GM12875 (cell line): Measurements from ENCODE around the gene UHRF1.

Experiments used
- H3K4me3 ChIP-seq: one replicate; pipeline ENCODE4 v1.5.1; 2011; ENCODE audit warnings: low read depth, low read length, control low read depth
- TF ChIP-seq, protein P1 (sequence below): IDR thresholded peaks from 2 replicates; pipeline ENCODE4 v1.5.1; 2011; ENCODE audit warnings: low read depth, mild to moderate bottlenecking, control low read depth, inconsistent platforms, low read length, moderate library complexity, borderline replicate concordance; ENCODE audit not compliant: insufficient read depth

The UHRF1 gene

DNA sequence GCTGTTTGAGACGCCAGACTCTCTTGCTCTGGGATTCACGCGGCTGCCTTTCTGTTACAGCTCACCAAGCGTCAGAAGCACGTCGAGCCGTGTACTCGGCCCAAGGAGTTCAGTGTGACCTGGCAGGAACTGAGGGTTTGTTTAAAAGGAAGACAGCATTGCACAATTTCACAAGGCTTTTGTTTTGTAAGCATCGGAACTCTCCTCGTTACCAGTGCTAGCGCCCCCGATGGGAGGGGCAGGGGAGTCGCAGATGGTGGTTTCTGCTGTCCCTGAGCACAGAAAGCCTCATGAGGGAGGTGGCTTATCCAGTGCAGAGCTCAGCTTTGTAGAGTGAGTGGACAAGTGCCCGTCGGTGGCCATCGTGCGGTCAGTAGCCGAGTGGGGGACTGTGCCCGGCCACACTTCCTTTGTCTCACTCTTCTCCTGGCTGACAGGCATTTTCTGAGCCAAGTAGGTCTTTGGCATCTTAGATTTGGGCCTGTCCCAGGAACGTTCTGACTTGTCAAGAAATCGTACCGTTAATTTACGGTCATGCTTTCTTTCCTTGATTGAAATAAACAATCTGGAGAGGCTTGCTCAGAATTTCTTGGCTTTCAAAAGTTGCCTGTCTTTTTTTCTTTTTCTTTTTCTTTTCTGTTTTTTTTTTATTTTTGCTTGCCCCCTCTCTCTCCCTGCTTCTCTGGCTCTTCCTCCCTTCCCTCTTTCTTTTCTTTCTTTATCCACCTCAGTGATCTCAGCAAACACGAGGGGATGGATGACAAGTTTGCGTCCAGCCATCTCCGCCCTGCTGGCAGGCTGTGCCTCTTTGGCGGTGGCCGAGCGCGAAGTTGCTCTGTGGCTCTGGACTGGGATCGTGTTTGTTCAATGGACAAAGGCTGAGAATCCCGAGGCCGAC is 67.3 kb downstream of the UHRF1 start:
- TF ChIP-seq, protein P1, sequence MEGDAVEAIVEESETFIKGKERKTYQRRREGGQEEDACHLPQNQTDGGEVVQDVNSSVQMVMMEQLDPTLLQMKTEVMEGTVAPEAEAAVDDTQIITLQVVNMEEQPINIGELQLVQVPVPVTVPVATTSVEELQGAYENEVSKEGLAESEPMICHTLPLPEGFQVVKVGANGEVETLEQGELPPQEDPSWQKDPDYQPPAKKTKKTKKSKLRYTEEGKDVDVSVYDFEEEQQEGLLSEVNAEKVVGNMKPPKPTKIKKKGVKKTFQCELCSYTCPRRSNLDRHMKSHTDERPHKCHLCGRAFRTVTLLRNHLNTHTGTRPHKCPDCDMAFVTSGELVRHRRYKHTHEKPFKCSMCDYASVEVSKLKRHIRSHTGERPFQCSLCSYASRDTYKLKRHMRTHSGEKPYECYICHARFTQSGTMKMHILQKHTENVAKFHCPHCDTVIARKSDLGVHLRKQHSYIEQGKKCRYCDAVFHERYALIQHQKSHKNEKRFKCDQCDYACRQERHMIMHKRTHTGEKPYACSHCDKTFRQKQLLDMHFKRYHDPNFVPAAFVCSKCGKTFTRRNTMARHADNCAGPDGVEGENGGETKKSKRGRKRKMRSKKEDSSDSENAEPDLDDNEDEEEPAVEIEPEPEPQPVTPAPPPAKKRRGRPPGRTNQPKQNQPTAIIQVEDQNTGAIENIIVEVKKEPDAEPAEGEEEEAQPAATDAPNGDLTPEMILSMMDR: peak; percentile 51
- H3K4me3 ChIP-seq: peak overlapping the region; percentile 10

DNA sequence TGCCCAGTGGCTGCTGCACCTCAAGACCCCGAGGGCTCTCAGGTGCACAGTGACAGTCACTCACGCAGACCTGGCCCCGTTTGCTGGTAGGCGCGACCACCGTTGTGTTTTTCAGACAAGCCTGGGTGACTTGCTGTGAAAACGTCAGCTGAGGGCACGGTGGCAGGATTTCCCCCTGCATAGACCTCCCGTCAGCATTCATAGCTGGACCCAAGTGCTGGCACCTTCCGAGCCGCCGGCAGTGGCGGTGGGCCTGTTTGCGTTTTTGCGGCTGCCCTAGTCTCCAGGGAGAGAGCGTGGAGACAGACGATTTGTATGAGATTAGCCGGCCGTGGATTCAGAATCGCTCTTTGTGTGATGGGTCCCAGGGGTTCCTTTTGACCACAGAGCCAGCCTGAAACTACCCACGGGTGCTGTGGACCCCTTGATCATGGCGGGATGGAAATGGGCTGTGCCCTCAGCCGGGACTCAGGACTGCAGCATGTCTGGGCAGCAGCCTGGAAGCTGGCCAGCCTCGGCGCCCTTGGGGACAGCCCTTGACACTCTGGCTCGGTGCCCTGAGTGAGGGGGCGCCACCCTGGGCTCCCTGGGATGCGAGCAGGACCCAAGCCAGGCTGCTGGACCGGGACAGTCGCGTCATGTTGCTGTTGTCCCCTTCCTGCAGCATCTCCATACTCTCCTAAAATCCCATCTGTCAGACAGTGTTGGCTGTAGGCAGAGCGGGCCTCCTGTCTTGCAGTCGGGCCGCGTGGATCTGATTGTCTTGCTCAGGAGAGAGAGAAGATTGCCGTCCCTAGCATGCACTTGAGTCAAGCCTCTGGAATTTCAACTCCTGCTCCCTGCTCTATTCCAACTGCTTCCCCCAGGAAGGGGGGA is 68.2 kb downstream of the UHRF1 start:
- TF ChIP-seq, protein P1: no peak
- H3K4me3 ChIP-seq: peak overlapping the region; percentile 10

DNA sequence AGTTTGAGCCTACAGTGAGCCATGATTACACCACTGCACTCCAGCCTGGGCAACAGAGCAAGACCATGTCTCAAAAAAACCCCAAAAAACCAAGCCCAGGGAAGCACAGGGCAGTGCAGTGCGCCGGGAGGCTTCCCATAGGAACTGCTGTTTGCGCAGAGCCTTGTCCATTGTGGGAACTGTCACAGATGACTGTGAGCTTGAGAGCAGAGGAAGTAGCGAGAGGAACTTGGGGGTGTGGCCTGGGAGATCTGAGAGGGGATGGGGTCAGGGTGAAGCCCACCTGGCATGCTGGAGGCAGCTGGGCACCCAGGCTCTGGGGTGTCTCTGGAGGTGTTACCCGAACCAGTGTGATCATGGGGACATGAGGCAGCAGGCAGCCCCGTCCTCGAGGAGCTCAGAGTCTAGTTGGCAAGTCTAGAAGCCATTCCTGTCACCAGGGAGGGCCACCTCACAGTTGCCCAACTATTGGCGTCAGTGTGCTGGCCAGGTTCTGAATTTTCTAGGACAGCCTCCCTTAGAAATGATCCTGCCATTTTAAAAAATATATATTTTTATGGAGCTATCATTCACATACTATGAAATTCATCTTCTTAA is 70.0 kb downstream of the UHRF1 start:
- TF ChIP-seq, protein P1: no peak
- H3K4me3 ChIP-seq: no peak overlapping the region

- TF ChIP-seq, protein P1: no peak
- no peak overlapping the region for H3K4me3 ChIP-seq
Measured at GRCh38 chr19:4980067-4980466, 70.8 kb downstream of the UHRF1 start.

DNA sequence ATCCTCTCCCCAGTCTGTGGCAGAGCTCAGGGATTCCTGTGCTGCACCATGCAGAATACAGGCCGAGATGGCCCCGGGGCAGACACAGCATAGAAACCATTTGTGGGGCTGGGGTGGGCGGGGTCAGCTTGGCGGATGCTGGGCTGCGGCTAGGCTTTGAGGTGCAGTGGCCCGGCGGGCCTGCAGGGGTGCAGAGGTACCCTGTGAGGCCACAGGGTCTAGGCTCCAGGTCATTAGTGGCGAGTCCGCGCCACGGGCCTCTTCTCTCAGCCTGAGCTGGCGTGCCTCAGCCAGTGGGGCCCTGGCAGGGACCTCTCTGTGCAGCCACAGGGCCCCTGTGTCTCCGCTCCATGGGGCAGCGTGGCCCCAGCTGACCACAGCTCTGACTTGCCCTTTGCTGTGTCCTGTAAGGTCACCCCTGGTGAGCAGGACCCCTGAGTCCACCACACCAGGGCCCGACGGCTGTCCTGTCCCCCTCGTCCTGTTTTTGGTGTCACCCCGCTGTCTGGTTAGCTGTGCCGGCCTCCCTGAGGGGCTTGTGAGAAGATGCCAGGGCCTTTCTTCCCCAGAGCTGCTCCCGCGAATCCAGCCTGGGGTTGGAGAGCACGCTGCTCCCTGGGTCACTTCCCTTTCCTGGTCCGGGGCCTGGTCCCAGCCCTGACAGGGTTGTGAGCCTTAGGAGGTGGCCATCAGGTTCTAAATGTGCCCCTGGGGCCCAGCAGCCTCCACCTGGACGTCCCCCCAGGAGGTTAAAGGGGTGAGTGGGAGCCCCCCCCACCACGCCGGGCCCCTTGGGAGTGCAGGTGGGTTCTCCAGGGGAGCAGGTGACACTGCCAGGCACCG is 71.8 kb downstream of the UHRF1 start:
- TF ChIP-seq, protein P1: peak; percentile 73
- no peak overlapping the region for H3K4me3 ChIP-seq

DNA sequence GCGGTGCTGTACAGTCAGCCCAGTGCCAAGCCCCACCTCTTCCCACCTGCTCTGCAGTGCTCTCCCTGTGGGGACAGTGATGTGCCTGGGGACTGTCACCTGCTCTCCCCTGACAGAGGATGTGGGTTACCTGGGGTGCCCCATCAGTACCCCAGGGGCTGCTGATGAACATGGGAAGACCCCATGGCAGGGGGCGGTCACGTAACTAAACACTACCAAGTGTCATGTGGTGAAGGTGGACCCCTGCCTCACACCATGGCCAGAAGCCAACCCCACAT is 72.3 kb downstream of the UHRF1 start:
- H3K4me3 ChIP-seq: no peak overlapping the region
- TF ChIP-seq, protein P1: no peak
